Gastrocnemius medialis (tissue), 4 donors: ENCODE measurements around the gene PNMA1. TPM values are rescaled to one million over a fixed set of nuclear protein-coding genes. Genes with fewer than 3 reads are reported as not detected.

Source experiments
- ATAC-seq, 2 donors: fragments of 150-250 bp; one replicate each; pipeline ENCODE4 v1.9.1; 2016
- DNase-seq, 2 donors: peaks; one replicate each; pipeline ENCODE4 v3.0.0-alpha.2; 2019
- H3K27ac ChIP-seq, 4 donors: fragments of 200-600 bp; sonication (generic); 1 replicate in 1 of 4; 2 replicates in 3 of 4; pipeline ENCODE4 v1.5.1; 2016 to 2018; ENCODE audit warnings: mild to moderate bottlenecking in 2 of 4, moderate library complexity in 1 of 4
- H3K27me3 ChIP-seq, 3 donors: fragments of 200-600 bp; sonication (generic) in 2 of 3; 1 replicate in 1 of 3; 2 replicates in 2 of 3; pipeline versions ENCODE4 v1.5.1 to v1.6.0; 2016 to 2019; ENCODE audit warnings: mild to moderate bottlenecking in 1 of 3, moderate library complexity in 1 of 3
- H3K36me3 ChIP-seq, 2 donors: fragments of 200-600 bp; sonication (generic) in 1 of 2; one replicate each; pipeline ENCODE4 v1.5.1; 2017 to 2018
- H3K4me1 ChIP-seq, 2 donors: fragments of 200-600 bp; sonication (generic) in 1 of 2; one replicate each; pipeline ENCODE4 v1.5.1; 2016 to 2017; ENCODE audit warnings: mild to moderate bottlenecking in 2 of 2
- H3K4me3 ChIP-seq, 4 donors: fragments of 200-600 bp; sonication (generic) in 3 of 4; 1 replicate in 1 of 4; 2 replicates in 3 of 4; pipeline ENCODE4 v1.5.1; 2016 to 2019; ENCODE audit warnings: mild to moderate bottlenecking in 2 of 4
- H3K9me3 ChIP-seq, 3 donors: fragments of 200-600 bp; sonication (generic) in 2 of 3; 1 replicate in 1 of 3; 2 replicates in 2 of 3; pipeline ENCODE4 v1.5.1; 2016 to 2019
- CTCF ChIP-seq, 5 experiments: fragments of 450-650 bp in 3 of 5; fragments of 200-600 bp in 2 of 5; sonication (generic) in 2 of 5; IDR thresholded peaks in 4 of 5; conservative IDR thresholded peaks in 1 of 5; 1 replicate in 4 of 5; 2 replicates in 1 of 5; pipeline ENCODE4 v1.5.1; 2016 to 2019; ENCODE audit warnings: antibody characterized with exemption in 5 of 5, mild to moderate bottlenecking in 3 of 5, moderate library complexity in 3 of 5
- POLR2A ChIP-seq, 2 donors: fragments of 450-650 bp; IDR thresholded peaks; one replicate each; pipeline ENCODE4 v1.6.1; 2017; ENCODE audit warnings: antibody characterized with exemption in 2 of 2, mild to moderate bottlenecking in 2 of 2, moderate library complexity in 2 of 2
- in situ Hi-C, 4 donors: fragments of 200-750 bp; cut with MboI; loops; one replicate each; pipeline versions ENCODE4 v1.15.0 to v1.8.0; 2017; ENCODE audit warnings: low sequenced_read_pairs in 4 of 4
- intact Hi-C: fragments of 100-400 bp; cut with DNase I; formaldehyde crosslinking; loops from one replicate; pipeline ENCODE4 v1.15.1; 2023; ENCODE audit warnings: low total_unique reads
- total RNA-seq, 4 donors: library from RNA; depleted of rRNA; stranded (reverse); fragments of >200 nt; gene quantifications; one replicate each; pipeline versions ENCODE4 v1.1.0 to v1.2.3, GENCODE V29; 2016

The PNMA1 gene
- total RNA-seq, 4 donors from 2014 or later, result 7.6 to 18.5 (median 8.8) TPM

GRCh38 chr14:73725116-73726024, 11.2 kb upstream of the PNMA1 start:
- intact Hi-C loops (loop anchor here (2.0 to 10.0 kb wide), 5 partner anchors 61 to 359 kb away; partner anchors contain the start of genes ALDH6A1, BBOF1, COQ6 and ENTPD5), in situ Hi-C loops (loop anchor here in 2 of 4 donors (5.0 to 10.0 kb wide), 3 partner anchors 59 to 102 kb away; no protein-coding TSS in a partner anchor)
- ATAC-seq (peak; percentile 66 to 71), DNase-seq (peak; percentile 66 to 80)
- peak overlapping the region in 1 of 4 donors; percentile 35 for H3K4me3 ChIP-seq
- TF ChIP-seq CTCF (IDR thresholded peaks at IDR 0.05 in 4 of 5, conservative IDR thresholded peaks at IDR 0.05 in 1 of 5) (peak in 1 of 5 experiments; percentile 11), POLR2A (IDR thresholded peaks at IDR 0.05) (peak in 1 of 2 donors; percentile 46)
- H3K27ac ChIP-seq, result peak overlapping the region; percentile 89 to 95 (median 93)
- H3K36me3 ChIP-seq, result peaks cover 0 to 45% of the 10 kb centered on the region in 2 donors
- H3K27me3 ChIP-seq, result no peaks in the 10 kb centered on the region
- H3K9me3 ChIP-seq, result no peaks in the 10 kb centered on the region
- peaks cover 57 to 61% of the 10 kb centered on the region in 2 donors for H3K4me1 ChIP-seq

- no peak for DNase-seq
- intact Hi-C loops (loop anchor here (2.0 to 10.0 kb wide), 6 partner anchors 62 to 360 kb away; partner anchors contain the start of genes ACOT2, ALDH6A1, BBOF1 and COQ6), in situ Hi-C loops (loop anchor here in 2 of 4 donors (5.0 to 10.0 kb wide), 3 partner anchors 60 to 103 kb away; no protein-coding TSS in a partner anchor)
- Histone ChIP-seq H3K36me3 (peaks cover 0 to 45% of the 10 kb centered on the region in 2 donors), H3K4me3 (peak overlapping the region in 2 of 4 donors; percentile 4 to 35), H3K4me1 (peaks cover 57 to 61% of the 10 kb centered on the region in 2 donors), H3K27ac (peak overlapping the region; percentile 89 to 95 (median 93)), H3K9me3 (no peaks in the 10 kb centered on the region), H3K27me3 (no peaks in the 10 kb centered on the region)
- no peak for TF ChIP-seq POLR2A (IDR thresholded peaks at IDR 0.05)
- no peak for ATAC-seq
Observed at GRCh38 chr14:73724696-73725095, 10.5 kb upstream of the PNMA1 start.

- TF ChIP-seq POLR2A (IDR thresholded peaks at IDR 0.05), result peak; percentile 85 to 87
- TF ChIP-seq CTCF (IDR thresholded peaks at IDR 0.05 in 4 of 5, conservative IDR thresholded peaks at IDR 0.05 in 1 of 5), result peak in 3 of 5 experiments; percentile 17 to 42 (median 29)
- in situ Hi-C loops, result loop anchor here in 1 of 4 donors (10.0 kb wide), 2 partner anchors 61 to 89 kb away; no protein-coding TSS in a partner anchor
- no peaks in the 10 kb centered on the region for H3K9me3 ChIP-seq
- peak overlapping the region; percentile 21 to 43 (median 29) for H3K4me3 ChIP-seq
- DNase-seq, result peak; percentile 89 to 93
- intact Hi-C loops, result loop anchor here (2.0 to 10.0 kb wide), 5 partner anchors 63 to 361 kb away; partner anchors contain the start of genes ACOT2, ALDH6A1, BBOF1 and COQ6
- ATAC-seq, result peak; percentile 80 to 81
- H3K27me3 ChIP-seq, result no peaks in the 10 kb centered on the region
- peaks cover 56 to 57% of the 10 kb centered on the region in 2 donors for H3K4me1 ChIP-seq
- H3K27ac ChIP-seq, result peak overlapping the region; percentile 89 to 95 (median 93)
- H3K36me3 ChIP-seq, result peaks cover 0 to 44% of the 10 kb centered on the region in 2 donors
Observed at GRCh38 chr14:73723797-73724661, 9.8 kb upstream of the PNMA1 start.

GRCh38 chr14:73723406-73723796, 9.2 kb upstream of the PNMA1 start:
- Histone ChIP-seq H3K9me3 (no peaks in the 10 kb centered on the region), H3K27ac (peak overlapping the region; percentile 89 to 95 (median 93)), H3K36me3 (peaks cover 0 to 47% of the 10 kb centered on the region in 2 donors), H3K4me1 (peaks cover 49 to 51% of the 10 kb centered on the region in 2 donors), H3K27me3 (no peaks in the 10 kb centered on the region), H3K4me3 (peak overlapping the region; percentile 21 to 43 (median 29))
- TF ChIP-seq POLR2A (IDR thresholded peaks at IDR 0.05), result no peak
- TF ChIP-seq CTCF (IDR thresholded peaks at IDR 0.05 in 4 of 5, conservative IDR thresholded peaks at IDR 0.05 in 1 of 5), result no peak
- no peak for DNase-seq
- in situ Hi-C loops (loop anchor here in 1 of 4 donors (10.0 kb wide), 2 partner anchors 61 to 89 kb away; no protein-coding TSS in a partner anchor), intact Hi-C loops (loop anchor here (5.0 to 10.0 kb wide), 3 partner anchors 156 to 361 kb away; partner anchors contain the start of genes ACOT2, ALDH6A1, COQ6 and FAM161B)
- ATAC-seq, result peak in 1 of 2 donors; percentile 4
